ENCODE measurements around the gene FABP6.

FABP6 gene

DNA sequence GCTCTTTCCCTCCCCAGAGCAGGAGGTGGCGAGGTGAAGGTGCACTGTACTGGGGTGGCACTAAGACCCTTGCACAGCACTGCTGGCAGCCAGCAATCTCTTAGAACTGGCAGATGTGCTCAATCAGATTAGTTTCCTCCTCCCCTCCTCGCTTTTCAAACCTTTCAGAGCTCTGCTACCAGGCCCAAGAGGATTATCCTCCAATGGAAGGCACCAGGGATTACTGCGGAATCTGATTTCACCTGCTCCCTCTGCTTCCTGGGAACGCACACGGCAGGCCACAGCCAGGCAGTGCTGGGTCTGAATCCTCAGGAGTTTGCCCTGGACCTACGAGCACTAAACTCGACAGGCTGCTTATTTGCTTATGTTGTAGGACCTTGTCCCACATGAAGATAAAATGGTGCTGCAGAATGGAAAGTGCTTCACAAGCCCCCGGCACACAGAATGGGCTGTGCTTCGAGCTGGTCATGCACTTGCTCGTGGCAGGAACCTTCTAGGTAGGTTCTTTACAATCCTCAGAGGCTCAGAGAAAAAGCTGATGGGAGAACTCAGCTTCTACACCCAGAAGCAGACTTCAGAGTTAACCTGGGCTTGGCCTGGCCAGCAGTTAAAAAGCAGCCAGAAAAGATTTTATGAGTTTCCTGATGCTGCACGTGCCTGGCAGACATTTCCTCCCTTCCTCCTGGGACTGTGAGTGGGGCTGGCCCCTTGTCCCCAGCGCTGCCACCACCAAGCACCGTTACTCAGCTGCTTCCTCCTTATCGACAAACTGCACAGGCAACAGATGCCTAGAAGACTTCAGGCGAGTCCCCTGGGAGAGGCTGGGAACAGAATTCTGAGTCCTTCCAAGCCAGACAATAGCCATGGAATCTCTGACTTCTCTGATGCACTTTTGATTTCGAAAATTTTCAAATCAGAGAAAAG, 33.1 kb downstream of the FABP6 start:
- DNase-seq (ENCODE audit: low read depth): no peak

DNA sequence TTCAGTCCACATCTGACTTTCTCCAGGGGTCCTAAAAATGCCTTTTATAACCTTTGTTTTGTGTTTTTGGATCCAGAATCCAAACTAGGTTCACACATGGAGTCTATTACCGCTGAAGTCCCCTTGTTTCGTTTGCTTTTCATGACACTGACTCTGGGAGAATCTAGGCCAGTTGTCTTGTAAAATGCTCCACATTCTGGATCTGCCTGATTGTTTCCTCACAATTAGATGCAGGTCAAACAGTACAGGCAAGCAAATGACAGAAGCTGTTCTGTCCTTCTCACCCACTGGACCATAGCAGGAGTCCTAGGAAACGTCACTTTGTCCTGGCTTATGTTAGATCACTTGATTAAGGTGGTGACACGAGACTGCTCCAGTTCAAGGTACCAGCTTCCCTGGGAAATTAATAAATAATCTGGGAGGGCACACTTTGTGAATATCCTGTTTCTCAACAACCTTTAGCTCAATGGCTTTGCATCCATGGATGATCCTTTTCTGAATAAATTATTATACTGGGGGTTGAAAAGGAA, 34.1 kb downstream of the FABP6 start:
- no peak for DNase-seq (ENCODE audit: low read depth)

DNA sequence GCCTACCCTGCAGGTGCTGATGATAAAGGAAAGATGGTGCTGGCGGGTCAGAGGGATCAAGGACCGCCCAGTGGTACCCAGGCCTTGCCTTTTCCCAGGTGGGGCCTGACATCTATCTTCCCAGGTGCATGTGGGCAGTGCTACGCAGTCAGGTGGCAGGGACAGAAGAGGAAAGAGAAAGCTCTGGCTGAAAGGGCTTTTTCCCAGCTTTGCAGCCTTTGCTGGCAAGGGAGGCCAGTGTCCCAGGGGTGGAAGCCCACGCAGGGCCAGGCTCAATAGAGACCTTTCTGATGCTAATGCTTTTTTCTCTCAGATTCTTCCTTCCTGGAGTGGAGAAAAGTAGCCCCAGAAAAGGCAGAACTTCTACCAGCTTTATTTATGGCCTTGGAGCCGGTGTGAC, 36.7 kb downstream of the FABP6 start:
- DNase-seq (ENCODE audit: low read depth): no peak

DNA sequence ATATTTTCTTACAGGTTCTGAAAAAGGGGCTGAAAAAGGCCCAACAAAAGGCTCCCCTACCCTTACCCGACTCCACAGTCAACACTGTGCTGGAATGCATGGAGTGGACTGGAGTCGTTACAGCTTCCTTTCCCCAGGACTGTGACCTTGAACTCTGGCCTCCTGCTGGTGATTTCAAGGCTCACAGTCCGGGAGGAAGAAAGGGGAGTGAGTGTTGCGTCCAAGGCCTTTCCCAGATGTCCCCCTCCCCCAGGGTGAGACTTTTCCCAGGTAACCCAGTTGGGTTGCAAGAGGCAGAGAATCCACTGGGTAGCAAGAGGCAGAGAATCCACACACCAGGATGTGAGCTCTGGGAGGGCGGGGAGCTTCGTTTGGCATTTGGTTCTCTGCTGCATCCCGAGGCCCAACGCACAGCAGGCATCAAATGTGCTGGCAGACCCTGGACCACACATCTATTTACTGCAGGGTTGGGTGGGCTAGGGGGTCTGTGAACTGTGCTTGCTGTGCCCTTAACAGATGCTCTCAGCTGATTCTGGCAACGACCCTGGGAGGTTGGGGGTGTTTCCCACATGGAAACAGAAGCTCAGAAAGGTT, 37.5 kb downstream of the FABP6 start:
- DNase-seq (ENCODE audit: low read depth): no peak

DNA sequence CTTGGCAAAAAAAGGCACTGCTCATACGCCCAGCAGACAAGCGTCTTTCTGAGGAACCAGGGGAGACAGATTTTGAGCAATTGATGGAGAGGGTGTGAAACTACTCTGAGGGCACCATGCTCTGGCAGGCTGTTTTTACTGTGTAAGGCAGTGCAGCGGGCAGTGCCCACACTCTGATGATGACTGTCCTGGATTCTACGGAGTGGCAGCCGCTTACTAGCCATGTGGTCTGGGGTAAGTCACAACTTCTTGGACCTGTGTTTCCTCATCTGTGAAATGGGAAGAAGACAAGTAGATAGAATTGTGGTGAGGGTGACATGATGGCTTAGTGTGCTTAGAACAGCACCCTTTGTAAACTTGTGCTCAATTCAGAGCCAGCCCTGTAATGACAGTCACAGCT, 38.8 kb downstream of the FABP6 start:
- no peak for DNase-seq (ENCODE audit: low read depth)

DNA sequence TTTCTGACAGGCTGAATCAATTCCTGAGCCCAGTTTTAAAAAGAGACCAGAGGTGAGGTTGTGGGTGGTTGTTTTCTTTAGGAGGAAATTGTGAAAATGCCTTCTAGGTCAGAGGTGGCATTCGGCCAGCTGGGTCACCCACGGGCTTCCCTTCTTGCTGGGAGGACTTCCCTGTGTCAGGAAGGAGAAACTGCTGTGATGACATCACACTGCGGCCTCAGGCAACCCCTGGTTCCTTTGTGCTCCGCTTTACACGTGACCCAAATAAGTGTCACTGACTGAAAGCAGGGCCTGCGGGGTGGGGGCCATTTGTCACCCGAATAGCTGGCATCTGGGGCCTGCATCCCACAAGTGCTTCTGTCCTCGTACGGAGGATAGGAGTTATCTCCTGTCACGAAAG, 39.7 kb downstream of the FABP6 start:
- DNase-seq (ENCODE audit: low read depth): no peak

DNA sequence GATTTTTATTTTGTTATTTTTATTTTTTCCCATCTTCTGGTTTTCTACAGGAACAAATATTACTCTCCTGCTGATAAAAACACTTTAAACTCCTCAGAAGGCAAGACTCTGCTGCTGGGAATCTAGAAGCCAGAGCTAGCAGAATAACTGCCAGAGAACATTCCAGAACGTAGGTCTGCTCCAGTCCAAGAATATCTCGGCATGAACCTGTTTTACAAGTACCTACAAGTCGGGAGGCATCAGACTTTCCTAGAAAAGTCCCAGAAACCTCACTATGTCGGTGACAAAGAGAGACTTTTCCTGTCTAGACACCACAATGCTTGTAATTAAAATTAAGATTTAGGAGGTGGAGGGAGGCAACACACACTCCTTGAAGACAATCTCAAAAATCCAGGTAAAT, 41.4 kb downstream of the FABP6 start:
- DNase-seq (ENCODE audit: low read depth): no peak

DNA sequence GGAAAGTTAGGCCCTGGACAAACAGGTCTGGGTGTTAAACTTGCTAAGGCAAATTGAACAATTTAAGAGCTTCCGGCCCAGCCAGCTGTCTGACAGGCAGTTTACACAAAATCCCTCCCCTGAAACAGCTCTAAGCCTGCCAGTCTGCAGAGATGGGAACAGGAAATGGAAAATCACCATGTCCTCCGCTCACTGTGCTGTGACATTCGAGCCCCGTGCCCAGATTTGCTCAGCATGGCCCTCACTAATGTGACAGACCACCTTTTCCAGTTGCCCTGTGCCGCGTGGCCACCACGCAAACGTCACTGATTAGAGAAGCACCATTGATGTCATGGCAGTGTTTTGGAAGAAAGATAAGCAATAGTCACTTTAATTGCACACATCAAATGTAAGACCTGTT, 42.1 kb downstream of the FABP6 start:
- no peak for DNase-seq (ENCODE audit: low read depth)

DNA sequence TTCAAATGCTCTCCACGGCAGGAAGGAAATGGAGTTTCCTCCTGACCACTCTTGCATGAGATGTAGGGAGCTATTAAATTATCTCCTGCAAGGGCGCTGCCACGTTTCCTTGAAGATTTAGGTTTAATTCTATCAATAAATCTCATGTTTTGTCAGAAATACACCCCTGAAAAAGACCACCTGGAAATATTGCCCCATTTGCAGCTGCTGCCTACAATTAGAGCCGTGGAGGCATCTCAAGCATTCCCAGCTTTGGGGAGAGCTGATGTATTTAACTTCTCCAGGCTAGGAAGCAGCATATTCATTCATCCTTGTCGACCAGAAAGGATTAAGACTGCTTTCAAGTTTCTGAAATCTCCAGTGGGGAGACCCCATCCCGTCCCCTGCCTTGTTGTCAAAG, 42.5 kb downstream of the FABP6 start:
- DNase-seq (ENCODE audit: low read depth): no peak

DNA sequence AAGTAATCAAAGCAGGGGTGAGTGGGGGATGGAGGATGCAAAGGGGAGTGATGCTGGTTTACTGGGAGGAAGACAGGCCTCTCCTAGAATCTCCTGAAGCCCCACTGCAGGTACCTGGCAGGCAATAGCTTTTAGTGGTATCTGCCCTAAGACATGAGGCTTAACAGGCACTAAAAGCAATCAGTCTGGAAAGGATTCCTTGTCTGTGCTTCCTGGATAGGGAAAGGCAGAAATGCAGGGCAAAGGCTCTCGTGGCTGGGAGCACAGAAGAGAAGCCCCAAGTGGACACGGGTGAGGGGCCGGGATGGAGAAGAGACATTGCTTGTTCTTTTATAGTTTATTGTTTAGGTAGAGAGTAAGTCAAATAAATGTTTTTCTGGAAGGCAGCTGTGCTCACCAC, 43.0 kb downstream of the FABP6 start:
- no peak for DNase-seq (ENCODE audit: low read depth)

DNA sequence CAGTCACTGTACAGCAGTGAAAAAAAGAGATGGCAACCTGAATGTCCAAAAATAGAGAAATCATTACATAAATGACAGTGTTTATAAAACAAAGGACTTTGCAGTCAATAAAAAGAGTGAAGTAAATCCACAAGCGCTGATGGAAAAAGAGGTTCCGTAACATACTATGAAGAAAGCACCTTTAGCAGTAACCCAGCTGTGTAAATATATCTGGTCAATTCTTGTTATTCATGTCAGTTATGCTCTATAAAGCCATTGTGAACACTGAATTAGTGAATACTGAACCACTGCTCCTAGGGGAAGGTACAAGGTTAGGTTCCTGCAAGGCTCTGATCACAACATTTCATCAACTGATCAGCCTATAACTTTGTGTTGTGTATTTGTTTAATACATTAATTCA, 43.6 kb downstream of the FABP6 start:
- DNase-seq (ENCODE audit: low read depth): no peak

DNA sequence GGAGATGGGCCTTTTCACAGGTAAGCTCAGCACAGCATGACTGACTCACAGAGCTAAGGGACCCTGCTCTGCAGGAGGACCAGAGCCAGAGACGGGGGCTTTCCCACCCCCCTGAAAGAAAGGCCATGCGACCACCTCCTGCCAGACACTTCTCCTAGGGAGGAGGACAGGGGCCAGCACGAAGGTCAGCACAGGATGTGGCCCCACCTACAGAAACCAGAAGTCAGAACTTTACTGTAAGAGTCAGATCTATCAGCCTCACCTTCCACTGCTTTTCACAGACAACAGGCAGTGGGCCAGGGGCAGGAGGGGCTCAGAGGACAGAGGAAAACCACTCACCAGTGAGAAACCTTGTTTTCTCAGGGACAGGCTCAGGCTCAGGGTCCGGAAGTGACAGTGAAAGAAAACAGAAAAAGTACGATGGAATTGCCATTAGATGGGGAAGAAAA, 45.2 kb downstream of the FABP6 start:
- no peak for DNase-seq (ENCODE audit: low read depth)

DNA sequence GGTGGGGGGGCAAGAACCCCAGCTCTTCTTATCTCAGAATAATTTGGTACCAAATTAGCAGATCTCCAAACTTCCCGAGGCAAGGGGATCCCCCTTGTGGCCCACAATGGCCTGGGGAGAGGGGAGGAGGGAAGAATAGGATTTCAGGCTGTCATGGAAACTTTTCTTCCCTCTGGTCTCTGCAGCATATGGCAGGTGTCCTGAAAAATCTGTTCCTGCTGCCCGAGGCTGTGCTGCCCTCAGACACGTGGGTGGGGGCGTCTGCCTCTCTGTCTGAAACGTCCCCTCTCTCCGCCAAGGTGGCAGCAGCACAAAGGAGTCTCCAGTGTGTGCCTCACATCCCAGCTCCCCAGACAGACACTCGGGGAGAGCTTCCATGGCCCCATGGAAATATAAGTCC, 49.0 kb downstream of the FABP6 start:
- no peak for DNase-seq (ENCODE audit: low read depth)

DNA sequence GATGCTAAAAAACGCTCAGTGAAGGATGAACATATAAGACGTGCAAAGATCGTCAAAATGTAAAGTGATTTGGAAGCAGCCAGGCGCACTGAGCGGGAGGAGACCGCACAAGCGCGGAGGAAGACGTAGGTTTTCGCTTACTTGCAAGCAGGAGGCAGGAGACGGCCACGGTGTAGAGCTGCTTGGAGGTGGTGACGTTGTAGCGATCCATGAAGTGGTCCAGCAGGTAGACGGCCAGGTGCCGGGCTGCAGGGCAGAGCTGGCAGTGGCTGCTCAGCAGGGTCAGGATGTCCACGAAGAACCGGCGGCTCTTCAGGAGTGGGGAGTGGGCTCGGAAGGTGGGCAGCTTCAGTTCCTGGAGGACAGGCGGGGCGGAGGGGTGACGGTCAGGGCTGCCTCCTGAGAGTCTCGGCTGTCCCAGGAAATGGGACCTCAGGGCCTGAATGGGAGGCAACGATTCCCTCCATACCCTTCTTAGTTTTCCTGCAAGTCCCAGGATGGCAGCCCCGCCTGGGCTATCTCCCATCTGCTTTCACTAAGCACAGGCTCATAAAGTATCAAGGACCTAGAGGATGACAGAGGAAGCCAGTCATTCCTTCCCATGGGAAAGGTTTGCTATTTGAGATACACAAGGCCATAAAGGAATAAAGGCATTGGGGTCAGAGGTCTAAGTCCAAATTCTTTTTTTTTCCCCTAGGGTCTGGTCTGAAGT, 51.2 kb downstream of the FABP6 start:
- no peak for DNase-seq (ENCODE audit: low read depth)

DNA sequence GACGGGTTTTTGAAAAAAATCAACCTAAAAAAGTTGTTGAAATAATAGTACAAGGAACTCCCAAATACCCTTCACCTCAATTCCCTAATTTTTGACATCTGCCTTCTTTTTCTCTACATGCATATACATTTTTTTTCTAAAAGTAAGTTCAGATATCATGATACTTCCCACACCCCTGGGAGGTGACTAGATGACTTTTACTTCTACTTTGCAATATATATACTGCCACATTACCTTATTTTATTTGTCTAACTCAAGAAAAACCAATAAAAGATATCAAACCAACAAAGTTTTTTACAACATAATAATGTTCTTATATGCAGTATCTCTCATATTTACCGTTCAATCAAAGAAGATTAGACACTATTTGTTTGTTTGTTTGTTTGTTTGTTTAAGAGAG, 52.0 kb downstream of the FABP6 start:
- no peak for DNase-seq (ENCODE audit: low read depth)

DNA sequence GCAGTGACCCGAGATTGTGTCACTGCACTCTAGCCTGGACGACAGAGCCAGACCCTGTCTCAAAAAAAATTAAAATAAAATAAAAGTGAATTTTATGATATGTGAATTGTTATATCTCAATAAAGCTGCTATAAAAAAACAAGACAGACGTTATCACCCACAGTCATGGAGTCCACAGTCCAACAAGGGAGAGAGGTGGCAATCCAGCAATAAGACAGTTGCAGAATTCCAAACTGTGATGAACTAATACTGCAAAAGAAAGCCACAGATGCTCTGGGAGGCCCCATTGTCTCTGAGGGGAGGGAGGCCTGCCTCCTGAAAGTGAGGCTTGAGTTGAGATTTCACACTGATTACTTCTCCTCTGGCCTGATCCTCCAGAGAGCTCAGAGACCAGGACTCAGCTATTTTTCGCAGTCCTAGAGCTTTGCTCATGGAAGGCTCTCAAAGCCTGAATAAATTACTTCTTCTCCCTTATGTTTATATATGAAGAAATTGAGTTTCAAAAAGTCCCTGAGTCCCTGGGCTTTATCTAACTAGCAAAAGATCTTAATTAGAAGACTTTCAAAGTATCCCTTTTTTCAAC, 55.1 kb downstream of the FABP6 start:
- no peak for DNase-seq (ENCODE audit: low read depth)

DNA sequence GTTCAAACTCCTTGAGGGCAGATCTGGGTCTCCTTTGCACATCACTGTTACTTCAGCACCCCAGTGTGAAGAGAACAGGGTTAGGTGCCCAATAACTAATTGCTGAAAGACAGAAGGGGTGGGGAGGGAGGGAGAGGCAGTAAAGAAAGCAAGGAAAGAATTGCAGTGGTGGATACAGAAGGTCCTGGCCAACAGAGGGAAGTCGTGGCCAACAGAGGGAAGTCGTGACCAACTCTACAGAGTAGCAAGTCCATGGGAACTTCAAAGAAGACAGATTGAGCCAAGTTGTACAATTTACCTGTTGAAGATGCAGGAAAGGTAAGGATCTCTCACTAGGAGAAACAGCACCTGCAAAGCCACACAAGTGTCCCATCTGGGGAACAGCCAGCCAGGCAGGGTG, 56.0 kb downstream of the FABP6 start:
- no peak for DNase-seq (ENCODE audit: low read depth)

DNA sequence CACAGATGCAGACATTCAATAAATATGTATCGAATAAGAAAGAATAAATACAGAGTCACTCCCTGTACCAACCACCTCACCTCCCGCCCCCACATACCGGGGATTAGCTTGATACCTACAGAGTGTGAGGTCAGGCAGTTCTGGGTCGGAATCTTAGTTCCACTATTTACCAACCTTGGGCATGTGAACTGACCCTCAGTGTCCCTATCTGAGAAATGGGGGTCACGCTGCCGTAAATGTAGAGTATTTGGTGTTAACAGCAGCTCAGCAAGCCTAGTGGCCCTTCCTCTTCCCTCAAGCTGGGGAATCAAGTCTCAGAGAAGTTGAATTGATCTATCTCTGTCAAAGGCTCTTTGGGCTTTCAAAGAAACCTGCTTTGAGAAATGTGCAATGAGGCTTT, 57.6 kb downstream of the FABP6 start:
- no peak for DNase-seq (ENCODE audit: low read depth)

DNA sequence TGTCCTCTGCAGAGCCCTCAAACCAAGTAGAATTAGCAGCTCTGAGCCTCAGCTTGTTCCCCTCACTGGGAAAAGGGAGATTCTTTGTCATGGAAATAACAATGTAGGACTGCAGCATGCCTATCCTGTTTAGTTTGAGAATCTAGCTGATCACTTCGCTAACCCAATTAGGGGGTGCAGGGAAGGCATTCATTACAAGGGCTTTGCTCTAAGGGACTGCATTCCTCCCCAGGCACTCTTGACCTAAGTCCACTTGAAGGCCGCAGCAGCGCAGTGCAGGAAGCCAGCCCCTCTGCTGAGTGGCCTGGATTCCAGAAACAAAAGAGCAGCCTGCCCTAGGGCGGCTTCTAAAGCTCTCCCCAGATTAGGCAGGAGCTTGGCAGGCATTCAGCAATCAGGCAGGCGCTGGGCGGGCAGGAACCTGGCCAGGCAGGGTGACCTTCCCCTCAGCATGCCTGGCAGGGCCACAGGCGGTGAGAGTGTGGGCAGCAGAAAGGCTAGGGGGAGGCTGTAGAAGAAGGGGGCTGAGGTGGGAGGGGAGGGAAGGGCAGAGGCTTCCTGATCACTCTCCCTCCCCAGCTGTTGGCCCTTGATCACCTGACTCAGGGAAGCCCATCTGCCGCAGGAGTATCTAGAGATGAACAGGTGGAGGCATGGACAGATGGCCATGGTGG, 58.2 kb downstream of the FABP6 start:
- DNase-seq (ENCODE audit: low read depth): no peak

Measured in activated T-helper 9 cell treated with anti-CD3 and anti-CD28 coated beads, Interleukin-2, amount 50 U/mL, for 16 hours (primary cell).